ENCODE measurements around the gene CCDC116. TPM values are rescaled to one million over a fixed set of nuclear protein-coding genes. Genes with fewer than 3 reads are reported as not detected.
A peak's percentile ranks its signal among the peaks of the same experiment; 100 is the strongest.
"Not testable (repeated sequence)": the region's sequence is repeated elsewhere in the genome, so short reads cannot be mapped to it uniquely, and the experiment has no call there.

The CCDC116 gene
- polyA plus RNA-seq, 10 donors: 0.19 to 0.71 (median 0.39) TPM

GRCh38 chr22:21606775-21607174, 25.8 kb upstream of the CCDC116 start:
- no peak for DNase-seq

GRCh38 chr22:21609556-21610157, 22.9 kb upstream of the CCDC116 start:
- not testable (repeated sequence) for DNase-seq

GRCh38 chr22:21611210-21611977, 21.2 kb upstream of the CCDC116 start:
- no peak for DNase-seq

- no peak for DNase-seq
Measured at GRCh38 chr22:21612858-21613257, 19.7 kb upstream of the CCDC116 start.

- no peak for DNase-seq
Measured at GRCh38 chr22:21613553-21614233, 18.9 kb upstream of the CCDC116 start.

- DNase-seq: no peak
Measured at GRCh38 chr22:21615731-21616130, 16.8 kb upstream of the CCDC116 start.

- not testable (repeated sequence) for DNase-seq
Measured at GRCh38 chr22:21617337-21617736, 15.2 kb upstream of the CCDC116 start.

- no peak for DNase-seq
Measured at GRCh38 chr22:21621025-21621424, 11.5 kb upstream of the CCDC116 start.

- DNase-seq: peak in 1 of 3 donors; percentile 35
Measured at GRCh38 chr22:21622011-21622918, 10.3 kb upstream of the CCDC116 start.

- peak in 1 of 3 donors; percentile 32 for DNase-seq
Measured at GRCh38 chr22:21622919-21623647, 9.5 kb upstream of the CCDC116 start.

GRCh38 chr22:21623648-21623970, 9.0 kb upstream of the CCDC116 start:
- no peak for DNase-seq

GRCh38 chr22:21624120-21624879, 8.3 kb upstream of the CCDC116 start:
- peak; percentile 17 to 53 (median 44) for DNase-seq

GRCh38 chr22:21624880-21625791, 7.4 kb upstream of the CCDC116 start:
- no peak for DNase-seq

GRCh38 chr22:21626073-21626734, 6.4 kb upstream of the CCDC116 start:
- DNase-seq: no peak

GRCh38 chr22:21626735-21627469, 5.7 kb upstream of the CCDC116 start:
- peak in 1 of 3 donors; percentile 24 for DNase-seq

GRCh38 chr22:21628386-21629254, 3.9 kb upstream of the CCDC116 start:
- DNase-seq: no peak
